ENCODE measurements around the gene RAB43.

GRCh38 chr3:129095285-129095684 is 26.3 kb downstream of the RAB43 start:
- TF ChIP-seq ZBTB33 (IDR thresholded peaks at IDR 0.05; ENCODE audit: borderline replicate concordance, low read depth) (no peak), CHD2 (IDR thresholded peaks at IDR 0.05; ENCODE audit: low read length, partially characterized antibody) (no peak), RAD21 (IDR thresholded peaks at IDR 0.05; ENCODE audit: low read length) (no peak), REST (IDR thresholded peaks at IDR 0.05; ENCODE audit: low read depth, low read length) (no peak), USF1 (IDR thresholded peaks at IDR 0.05; ENCODE audit: borderline replicate concordance, low read depth) (no peak), CTCF (IDR thresholded peaks at IDR 0.05) (no peak), PBX3 (IDR thresholded peaks at IDR 0.05) (no peak), NFIC (IDR thresholded peaks at IDR 0.05; ENCODE audit: borderline replicate concordance) (no peak), POLR2AphosphoS5 (IDR thresholded peaks at IDR 0.05; ENCODE audit: low read depth, low read length) (no peak), FOSL2 (IDR thresholded peaks at IDR 0.05; ENCODE audit: borderline replicate concordance, low read depth) (no peak), TAF1 (IDR thresholded peaks at IDR 0.05; ENCODE audit: borderline replicate concordance, low read depth, low read length) (no peak), EP300 (IDR thresholded peaks at IDR 0.05; ENCODE audit: borderline replicate concordance in 1 of 2, low read depth in 1 of 2, low read length in 1 of 2) (no peak)
